ENCODE measurements around the gene RBM18.

GRCh38 chr9:122202111-122202510 is 62.5 kb downstream of the RBM18 start:
- TF ChIP-seq EZH2phosphoT487 (IDR thresholded peaks at IDR 0.05; ENCODE audit: insufficient read depth, low read depth) = no peak
- no peak for TF ChIP-seq EZH2 (IDR thresholded peaks at IDR 0.05; ENCODE audit: insufficient read depth, poor library complexity, severe bottlenecking)

Data from GM23248 (cell line).